NCI-H524 treated with DMSO at 0.1 percent for 48 hours (cell line): ENCODE measurements around the gene OR52E1.
A peak's percentile ranks its signal among the peaks of the same experiment; 100 is the strongest.
"Not testable (repeated sequence)": the region's sequence is repeated elsewhere in the genome, so short reads cannot be mapped to it uniquely, and the experiment has no call there.

Source experiments
- DNase-seq: peaks from one replicate; lab custom pipeline; 2025; lab: John Stamatoyannopoulos, UW

The OR52E1 gene

GRCh38 chr11:5069272-5069671 lies at the start of gene OR52E1:
Gene OR52E1, plus strand, starts transcription at chr11:5069572.
- no peak for DNase-seq

- DNase-seq: no peak
These were observed 47.4 kb upstream of the OR52E1 start for GRCh38 chr11:5021996-5022395.

GRCh38 chr11:5036669-5037068 lies 32.7 kb upstream of the OR52E1 start:
- DNase-seq: no peak

- no peak for DNase-seq
These were observed 31.4 kb upstream of the OR52E1 start for GRCh38 chr11:5037926-5038325.

GRCh38 chr11:5038341-5038740 lies 31.0 kb upstream of the OR52E1 start:
- DNase-seq: no peak

GRCh38 chr11:5040876-5041275 lies 28.5 kb upstream of the OR52E1 start:
- no peak for DNase-seq

GRCh38 chr11:5042091-5042490 lies 27.3 kb upstream of the OR52E1 start:
- DNase-seq: no peak

- peak; percentile 20 for DNase-seq
These were observed 26.0 kb upstream of the OR52E1 start for GRCh38 chr11:5043380-5043779.

- no peak for DNase-seq
These were observed 23.1 kb upstream of the OR52E1 start, which contains the start of gene OR52J3 for GRCh38 chr11:5046226-5046625. Gene OR52J3, plus strand, starts transcription at chr11:5046526. Its CDS starts 0 bp downstream, at chr11:5046526.

- no peak for DNase-seq
These were observed 22.5 kb upstream of the OR52E1 start for GRCh38 chr11:5046754-5047330.

GRCh38 chr11:5058679-5059078 lies 10.7 kb upstream of the OR52E1 start:
- DNase-seq: not testable (repeated sequence)

GRCh38 chr11:5059391-5059790 lies 10.0 kb upstream of the OR52E1 start, which contains the start of gene OR52E2:
Gene OR52E2, minus strand, starts transcription at chr11:5059627. Its CDS starts 0 bp downstream, at chr11:5059627.
- no peak for DNase-seq

GRCh38 chr11:5065027-5065426 lies 4.3 kb upstream of the OR52E1 start:
- no peak for DNase-seq

- DNase-seq: no peak
These were observed 2.4 kb downstream of the OR52E1 start for GRCh38 chr11:5071799-5072198.

- no peak for DNase-seq
These were observed 12.0 kb downstream of the OR52E1 start for GRCh38 chr11:5081405-5081804.

- no peak for DNase-seq
These were observed 14.2 kb downstream of the OR52E1 start for GRCh38 chr11:5083602-5084001.

- no peak for DNase-seq
These were observed 19.2 kb downstream of the OR52E1 start for GRCh38 chr11:5088556-5088955.

GRCh38 chr11:5090668-5091067 lies 21.3 kb downstream of the OR52E1 start:
- DNase-seq: no peak

- DNase-seq: no peak
These were observed 23.6 kb downstream of the OR52E1 start for GRCh38 chr11:5092821-5093585.

GRCh38 chr11:5096011-5096410 lies 26.6 kb downstream of the OR52E1 start:
- DNase-seq: no peak

- peak; percentile 42 for DNase-seq
These were observed 32.9 kb downstream of the OR52E1 start for GRCh38 chr11:5102246-5102645.

- no peak for DNase-seq
These were observed 33.7 kb downstream of the OR52E1 start for GRCh38 chr11:5103066-5103465.

- DNase-seq: no peak
These were observed 37.9 kb downstream of the OR52E1 start for GRCh38 chr11:5107285-5107684.

GRCh38 chr11:5115339-5115738 lies 46.0 kb downstream of the OR52E1 start:
- DNase-seq: no peak
